GM21515 (cell line): ENCODE results near the gene TCIRG1.

Experiments used
- ATAC-seq: cut with Tn5 transposase; IDR thresholded peaks from one replicate; pipeline ENCODE4 v1.9.1; 2021; ENCODE audit not compliant: unreplicated experiment

Gene TCIRG1

GRCh38 chr11:68051191-68052136 is 12.6 kb downstream of the TCIRG1 start:
- no peak for ATAC-seq

- ATAC-seq: no peak
These were observed 13.5 kb downstream of the TCIRG1 start for GRCh38 chr11:68052137-68052873.

GRCh38 chr11:68053117-68053516 is 14.3 kb downstream of the TCIRG1 start:
- no peak for ATAC-seq

DNA sequence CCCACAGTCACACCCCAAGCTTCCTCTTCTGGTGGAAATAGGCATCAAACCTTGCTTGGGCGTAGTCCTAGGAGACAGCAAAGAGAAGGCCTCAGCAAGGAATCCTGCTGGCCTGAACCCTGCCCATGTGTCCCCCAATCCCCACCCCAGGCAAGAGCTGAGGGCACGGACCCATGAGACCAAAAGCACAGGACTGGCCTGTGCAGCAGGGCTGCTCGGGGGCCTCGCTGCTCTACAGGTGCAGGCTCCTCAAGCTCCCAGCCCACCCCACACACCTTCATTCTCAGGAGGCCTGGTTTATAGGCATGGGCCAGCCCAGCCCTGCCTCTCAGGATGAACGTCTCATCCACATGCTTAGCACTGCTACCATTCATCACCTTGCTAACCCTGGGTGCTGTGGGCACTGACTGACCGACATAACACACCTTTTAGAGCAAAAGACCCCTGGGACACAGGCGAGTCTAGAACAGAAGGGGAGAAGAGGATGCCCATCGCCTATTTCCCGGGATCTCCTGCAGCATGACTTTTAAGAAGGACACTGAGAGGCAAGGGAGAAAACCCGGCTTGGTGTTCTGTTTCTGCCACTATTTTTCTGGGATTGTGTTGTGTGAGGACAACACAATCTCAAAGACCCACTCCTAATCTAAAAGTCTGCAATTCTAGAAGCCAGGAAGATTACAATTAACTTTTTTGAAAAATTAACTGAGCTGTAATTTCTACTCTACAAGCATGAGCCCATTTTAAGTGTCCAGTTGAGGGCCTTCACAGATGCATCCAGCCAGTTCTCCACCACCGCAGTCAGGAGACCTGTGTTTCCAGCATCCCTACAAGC is 15.4 kb downstream of the TCIRG1 start:
- no peak for ATAC-seq

DNA sequence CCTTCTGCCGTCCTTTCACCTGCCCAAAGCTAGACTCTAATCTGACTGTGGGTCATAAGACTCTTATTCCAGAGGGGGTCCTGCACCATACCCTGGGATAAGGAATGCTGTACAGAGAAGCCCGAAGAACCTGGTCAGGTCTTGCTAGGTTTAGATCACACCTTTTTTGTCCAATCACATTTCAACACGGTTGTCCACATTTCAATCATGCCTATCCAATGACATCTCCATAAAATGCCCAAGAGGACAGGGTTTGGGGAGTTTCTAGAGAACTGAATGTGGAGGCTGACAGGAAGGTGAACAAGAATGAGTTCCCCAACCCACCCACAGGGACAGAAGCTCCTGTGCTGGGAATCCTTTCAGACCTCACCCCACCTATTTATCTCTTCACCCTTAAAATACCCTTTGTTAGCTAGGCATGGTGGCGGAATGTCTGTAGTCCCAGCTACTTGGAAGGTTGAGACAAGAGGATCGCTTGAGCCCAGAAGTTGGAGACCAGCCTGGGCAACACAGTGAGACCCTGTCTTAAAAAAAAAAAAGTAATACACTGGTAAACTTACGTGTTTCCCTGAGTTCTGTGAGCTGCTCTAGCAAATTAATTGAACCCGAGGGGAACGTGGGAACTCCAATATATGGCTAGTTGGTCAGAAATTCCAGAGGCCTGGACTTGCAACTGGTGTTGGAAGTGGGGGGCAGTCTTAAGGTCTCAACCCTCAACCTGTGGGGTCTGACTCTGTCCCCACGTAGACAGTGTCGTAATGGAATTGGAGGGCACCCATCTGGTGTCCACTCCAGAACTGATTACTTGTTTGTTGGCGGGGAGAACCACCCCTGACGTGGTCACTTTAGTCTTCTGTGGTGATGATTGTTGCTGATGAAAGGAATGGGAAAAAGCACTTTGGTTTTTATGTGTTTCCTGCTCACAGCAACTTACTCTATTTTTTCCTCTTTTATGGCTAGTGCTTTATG is 17.8 kb downstream of the TCIRG1 start:
- ATAC-seq: no peak

- ATAC-seq: no peak
These were observed 19.0 kb downstream of the TCIRG1 start for GRCh38 chr11:68057807-68058206.

- ATAC-seq: no peak
These were observed 22.7 kb downstream of the TCIRG1 start for GRCh38 chr11:68061508-68061907.

DNA sequence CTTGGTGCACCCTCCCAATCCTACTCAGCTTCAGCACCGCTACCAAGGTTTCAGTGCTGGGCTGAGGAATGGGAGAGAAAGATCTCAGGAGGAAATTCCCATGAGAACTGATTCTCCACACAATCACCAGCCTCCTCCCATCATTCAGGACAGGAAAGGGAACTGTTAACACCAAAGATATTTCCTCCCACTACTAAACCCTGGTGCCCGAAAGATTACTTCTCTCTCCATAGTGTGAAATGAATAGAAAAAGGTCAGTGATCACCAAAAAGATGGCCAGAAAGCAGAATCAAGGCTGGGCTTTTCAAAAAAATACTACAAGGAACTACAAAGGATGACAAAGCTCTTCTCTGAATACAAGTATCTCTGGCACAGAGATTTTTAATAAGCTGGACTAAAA is 26.1 kb downstream of the TCIRG1 start:
- no peak for ATAC-seq

DNA sequence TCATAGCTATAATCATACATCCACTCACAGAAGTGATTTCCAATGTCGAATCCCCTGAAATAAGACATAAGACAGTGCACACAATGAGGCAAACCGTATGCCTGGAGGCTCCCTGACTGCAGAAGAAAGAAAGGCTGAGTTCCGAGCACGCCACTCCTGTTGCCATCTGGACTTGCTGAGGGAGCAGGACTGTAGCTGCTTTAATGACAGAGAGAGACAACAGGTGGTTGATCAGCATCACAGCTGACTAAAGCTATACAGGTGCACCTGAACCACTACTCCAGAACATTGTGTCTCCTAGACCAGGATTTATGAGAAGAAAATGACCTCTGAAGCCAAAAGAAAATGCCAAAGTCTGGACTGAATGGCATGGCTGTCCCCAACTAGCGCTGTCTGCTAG is 27.0 kb downstream of the TCIRG1 start:
- ATAC-seq: no peak

DNA sequence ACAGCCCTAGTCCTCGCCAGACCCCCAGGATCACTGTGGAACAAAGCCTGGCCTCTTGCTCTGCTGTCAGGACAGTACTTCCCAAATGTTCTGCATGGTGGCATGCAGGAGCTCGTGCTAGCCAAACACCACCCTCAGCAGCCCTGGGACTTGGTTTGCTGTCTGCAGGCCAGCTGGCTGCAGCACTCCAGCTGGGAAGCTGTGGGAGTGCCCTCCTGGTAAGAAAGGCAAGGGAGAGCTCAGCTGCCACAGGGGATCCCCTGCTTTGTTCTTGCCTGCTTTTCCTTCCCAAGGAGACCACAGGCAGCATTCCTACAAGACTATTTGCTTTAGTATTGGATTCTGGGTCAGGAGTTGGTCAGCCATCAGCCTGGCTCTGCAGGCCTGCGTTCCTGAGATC is 27.9 kb downstream of the TCIRG1 start:
- no peak for ATAC-seq

DNA sequence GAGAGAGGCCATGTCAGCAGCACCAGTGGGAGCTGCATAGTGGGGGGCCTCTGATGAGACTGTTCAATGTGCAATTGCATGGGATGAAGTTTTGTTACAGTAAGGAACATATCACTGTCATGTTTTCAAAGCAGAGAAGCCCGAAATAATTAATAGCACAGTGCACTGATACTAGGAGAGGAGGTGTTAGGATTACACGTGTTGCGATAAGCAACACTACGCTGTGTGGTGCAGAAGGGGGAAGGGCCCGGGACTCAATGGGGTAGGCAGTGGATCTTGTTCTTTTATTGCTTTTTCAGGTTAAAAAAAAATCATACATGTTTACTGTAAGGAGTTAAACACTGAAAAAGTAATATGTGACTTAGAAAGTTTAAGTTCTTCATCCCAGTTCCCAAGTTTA is 29.2 kb downstream of the TCIRG1 start:
- no peak for ATAC-seq

DNA sequence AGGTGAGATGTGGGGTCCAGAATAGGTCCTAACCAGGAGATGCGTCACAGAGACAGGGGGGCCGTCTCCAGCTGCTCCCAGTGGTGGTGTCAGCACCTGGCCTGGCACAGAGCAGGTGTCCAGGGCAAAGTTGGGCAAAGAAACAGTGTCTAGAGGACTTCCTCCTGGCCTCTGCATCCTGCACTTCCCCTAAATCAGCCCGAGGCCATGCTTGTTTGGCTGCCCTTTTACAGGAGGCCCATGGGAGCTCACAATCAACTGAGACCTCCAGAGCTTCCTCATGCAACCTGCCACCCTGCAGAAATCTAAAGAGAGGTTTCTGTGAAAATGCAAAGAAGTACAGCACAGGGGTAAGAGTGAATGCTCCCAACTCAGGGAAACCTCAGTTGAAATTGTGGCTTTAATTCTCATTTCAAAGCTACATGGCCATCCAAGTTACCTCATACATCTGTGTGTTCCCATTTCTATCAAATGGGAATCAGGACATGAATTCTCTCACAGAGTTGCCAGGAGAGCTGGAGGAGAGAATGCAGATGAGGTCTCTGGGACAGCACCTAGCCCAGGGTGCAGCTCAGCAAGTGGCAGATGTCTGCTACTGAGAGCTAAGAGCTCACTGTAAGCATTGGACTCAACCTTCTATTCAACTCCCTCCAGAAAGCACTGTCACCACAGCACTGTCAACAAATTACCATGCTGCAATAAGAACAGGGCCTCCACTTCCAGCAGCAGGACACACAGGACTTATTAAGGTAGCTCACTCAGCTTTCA is 32.6 kb downstream of the TCIRG1 start:
- no peak for ATAC-seq

DNA sequence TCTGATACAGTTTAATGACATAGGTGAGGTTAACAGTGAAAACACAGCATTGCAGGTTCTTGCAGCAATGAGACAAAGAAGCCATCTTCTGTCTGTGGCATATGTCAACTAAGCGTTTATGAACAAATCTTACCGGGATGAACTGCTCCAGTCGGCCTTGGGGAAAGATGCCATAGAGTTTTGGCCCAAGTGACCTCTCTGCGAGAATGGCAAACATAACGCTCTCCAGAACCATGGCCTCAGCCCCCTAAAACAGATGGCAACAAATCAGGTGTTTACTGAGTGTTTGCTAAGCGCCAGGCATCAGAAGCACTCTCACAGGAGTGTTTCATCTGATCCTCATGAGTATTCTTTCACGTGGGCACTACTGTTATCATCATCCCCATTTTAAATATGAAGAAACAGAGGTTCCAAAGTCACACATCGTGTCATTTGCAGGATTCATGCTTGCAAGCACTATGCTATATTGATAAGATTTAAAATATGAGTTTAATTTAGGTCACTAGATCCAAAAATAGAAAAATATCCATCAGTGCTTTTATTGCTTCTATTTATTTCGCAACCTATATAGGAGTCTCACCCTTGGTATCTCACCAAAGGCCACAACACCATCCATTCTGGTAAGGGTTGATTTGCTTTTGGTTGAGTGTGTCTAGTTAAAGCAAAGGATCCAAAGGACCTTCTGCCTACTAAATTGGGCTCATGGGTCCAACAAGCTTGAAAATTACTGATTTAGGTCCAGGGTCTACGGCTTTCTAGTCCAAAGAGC is 35.9 kb downstream of the TCIRG1 start:
- no peak for ATAC-seq

- ATAC-seq: no peak
These were observed 37.7 kb downstream of the TCIRG1 start for GRCh38 chr11:68076371-68077042.

GRCh38 chr11:68077617-68078582 is 39.1 kb downstream of the TCIRG1 start:
- no peak for ATAC-seq

- ATAC-seq: no peak
These were observed 42.0 kb downstream of the TCIRG1 start for GRCh38 chr11:68080860-68081259.

DNA sequence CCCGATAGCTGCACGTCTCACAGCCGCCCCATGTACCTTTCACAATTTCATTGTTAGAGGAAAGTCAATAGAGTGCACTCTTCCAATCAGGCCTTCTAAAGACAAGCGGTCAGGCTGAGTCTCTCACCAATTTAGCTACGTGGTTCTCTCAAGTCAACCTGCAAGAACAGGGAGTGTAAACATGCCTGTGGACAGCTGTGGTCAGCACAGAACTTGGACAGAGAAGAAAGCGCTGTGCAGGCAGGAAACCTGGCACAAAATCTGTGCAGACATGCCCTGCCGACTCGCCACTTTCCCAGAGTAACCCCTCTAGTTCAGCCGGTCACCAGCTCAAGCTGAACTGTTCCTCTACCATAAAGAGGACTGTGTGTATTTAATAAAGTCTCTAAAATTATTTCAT is 42.9 kb downstream of the TCIRG1 start:
- no peak for ATAC-seq
